Progenitor cell of endocrine pancreas (in vitro differentiated cells): ENCODE measurements around the gene ETV6. TPM values are rescaled to one million over a fixed set of nuclear protein-coding genes. Genes with fewer than 3 reads are reported as not detected.

Source experiments
- DNase-seq: peaks from one replicate; pipeline ENCODE4 v3.0.0; 2021; ENCODE audit warnings: low spot score; ENCODE audit not compliant: unreplicated experiment
- H3K27ac Mint-ChIP-seq: 2 replicates; pipeline ENCODE4 v1.8.0; 2021; ENCODE audit warnings: mild to moderate bottlenecking, moderate library complexity, mixed read lengths
- H3K27me3 Mint-ChIP-seq: 2 replicates; pipeline ENCODE4 v1.8.0; 2021; ENCODE audit warnings: mixed read lengths
- H3K36me3 Mint-ChIP-seq: 2 replicates; pipeline ENCODE4 v1.8.0; 2022; ENCODE audit warnings: mixed read lengths; ENCODE audit not compliant: insufficient read depth
- H3K4me1 Mint-ChIP-seq: 2 replicates; pipeline ENCODE4 v1.8.0; 2021; ENCODE audit warnings: low read depth, mixed read lengths
- H3K4me3 Mint-ChIP-seq: 2 replicates; pipeline ENCODE4 v1.8.0; 2021; ENCODE audit warnings: low read depth, mild to moderate bottlenecking, moderate library complexity, mixed read lengths
- H3K9me3 Mint-ChIP-seq: 2 replicates; pipeline ENCODE4 v1.8.0; 2021; ENCODE audit warnings: low read depth, mixed read lengths
- CTCF ChIP-seq: fragments of 200-600 bp; sonication (generic); IDR thresholded peaks from one replicate; pipeline ENCODE4 v1.5.0; 2021; ENCODE audit warnings: antibody characterized with exemption, mild to moderate bottlenecking; ENCODE audit not compliant: unreplicated experiment
- total RNA-seq: library from RNA; stranded (reverse); gene quantifications from 2 replicates; pipeline ENCODE4 v1.2.1, GENCODE V29; 2021

ETV6 gene
- total RNA-seq, 1 donor from 2014 or later: 55.2 TPM

- TF ChIP-seq CTCF: no peak
- no peaks in the 10 kb centered on the region for H3K36me3 Mint-ChIP-seq
- no peak for DNase-seq
- peaks cover 2% of the 10 kb centered on the region for H3K4me1 Mint-ChIP-seq
- H3K4me3 Mint-ChIP-seq: no peak overlapping the region
- H3K9me3 Mint-ChIP-seq: no peaks in the 10 kb centered on the region
- H3K27ac Mint-ChIP-seq: no peak overlapping the region
- H3K27me3 Mint-ChIP-seq: peaks cover 41% of the 10 kb centered on the region
These were observed 34.0 kb upstream of the ETV6 start for GRCh38 chr12:11615481-11615880.

GRCh38 chr12:11618046-11618445 is 31.4 kb upstream of the ETV6 start:
- Mint-ChIP-seq H3K27ac (no peak overlapping the region), H3K9me3 (no peaks in the 10 kb centered on the region), H3K36me3 (no peaks in the 10 kb centered on the region), H3K4me3 (no peak overlapping the region), H3K27me3 (peaks cover 23% of the 10 kb centered on the region), H3K4me1 (peaks cover 3% of the 10 kb centered on the region)
- TF ChIP-seq CTCF: no peak
- no peak for DNase-seq

- Mint-ChIP-seq H3K4me3 (no peak overlapping the region), H3K4me1 (peaks cover 9% of the 10 kb centered on the region), H3K27me3 (no peaks in the 10 kb centered on the region), H3K27ac (no peak overlapping the region), H3K36me3 (no peaks in the 10 kb centered on the region), H3K9me3 (peaks cover 11% of the 10 kb centered on the region)
- no peak for TF ChIP-seq CTCF
- DNase-seq: no peak
These were observed 27.6 kb upstream of the ETV6 start for GRCh38 chr12:11621797-11622423.

GRCh38 chr12:11622876-11623281 is 26.6 kb upstream of the ETV6 start:
- H3K4me3 Mint-ChIP-seq: no peak overlapping the region
- peaks cover 11% of the 10 kb centered on the region for H3K9me3 Mint-ChIP-seq
- peaks cover 9% of the 10 kb centered on the region for H3K4me1 Mint-ChIP-seq
- H3K27me3 Mint-ChIP-seq: no peaks in the 10 kb centered on the region
- peak; percentile 26 for TF ChIP-seq CTCF
- no peak for DNase-seq
- no peaks in the 10 kb centered on the region for H3K36me3 Mint-ChIP-seq
- no peak overlapping the region for H3K27ac Mint-ChIP-seq

GRCh38 chr12:11623382-11623781 is 26.1 kb upstream of the ETV6 start:
- no peak for DNase-seq
- peaks cover 11% of the 10 kb centered on the region for H3K9me3 Mint-ChIP-seq
- no peak for TF ChIP-seq CTCF
- no peaks in the 10 kb centered on the region for H3K36me3 Mint-ChIP-seq
- peaks cover 9% of the 10 kb centered on the region for H3K4me1 Mint-ChIP-seq
- no peaks in the 10 kb centered on the region for H3K27me3 Mint-ChIP-seq
- H3K27ac Mint-ChIP-seq: no peak overlapping the region
- H3K4me3 Mint-ChIP-seq: no peak overlapping the region
